GM08714 (cell line): ENCODE data around the gene ZNF839.

Source experiments
- H3K4me3 ChIP-seq: fragments of 200-500 bp; sonication (Bioruptor generic); 2 replicates; pipeline ENCODE4 v1.5.1; 2014; ENCODE audit warnings: mild to moderate bottlenecking, low read length, inconsistent platforms
- ZNF274 ChIP-seq: IDR thresholded peaks from 2 replicates; pipeline ENCODE4 v1.6.1; 2012; ENCODE audit warnings: mild to moderate bottlenecking, low read depth, low read length

ZNF839 gene

DNA sequence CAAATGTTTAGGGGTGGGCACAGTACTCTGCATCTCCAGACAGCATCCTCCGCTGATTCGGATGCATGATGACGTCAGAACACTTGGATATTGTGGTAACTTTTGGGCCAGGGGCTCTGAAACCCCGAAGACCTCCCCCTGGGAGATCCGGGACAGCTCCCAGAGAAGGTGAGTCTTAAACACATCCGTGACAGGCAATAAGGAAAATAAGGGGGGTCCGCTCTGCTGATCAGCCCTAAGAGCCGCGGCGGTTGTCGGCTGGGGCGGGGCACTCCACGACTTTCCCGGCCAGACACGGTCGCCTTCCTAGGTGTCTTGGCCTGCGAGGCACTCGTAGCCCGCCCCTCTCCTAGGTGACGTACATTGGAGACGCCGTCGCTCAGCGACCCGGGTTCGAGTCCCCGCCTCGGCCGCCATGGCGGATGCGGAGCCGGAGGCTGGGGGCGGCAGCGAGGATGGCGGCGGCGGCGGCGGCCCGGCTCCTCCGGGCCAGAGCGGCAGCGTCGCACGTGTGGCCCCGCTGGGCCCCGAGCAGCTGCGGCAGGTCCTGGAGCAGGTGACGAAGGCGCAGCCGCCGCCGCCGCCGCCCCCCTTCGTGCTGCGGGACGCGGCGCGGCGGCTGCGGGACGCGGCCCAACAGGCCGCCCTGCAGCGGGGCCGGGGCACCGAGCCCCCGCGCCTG is at the start of gene ZNF839:
TSS of gene ZNF839 (plus strand) at position 396 of the 682 bp plus-strand sequence. CDS start at position 416, 20 bp downstream.
- H3K4me3 ChIP-seq: peak within 1 kb of the TSS; percentile 84
- TF ChIP-seq ZNF274: no peak

- no peak for TF ChIP-seq ZNF274
- H3K4me3 ChIP-seq: no peak overlapping the region
Observed at GRCh38 chr14:102272392-102272791, 47.2 kb upstream of the ZNF839 start.

- TF ChIP-seq ZNF274: no peak
- H3K4me3 ChIP-seq: no peak overlapping the region
Observed at GRCh38 chr14:102275866-102276265, 43.7 kb upstream of the ZNF839 start.

DNA sequence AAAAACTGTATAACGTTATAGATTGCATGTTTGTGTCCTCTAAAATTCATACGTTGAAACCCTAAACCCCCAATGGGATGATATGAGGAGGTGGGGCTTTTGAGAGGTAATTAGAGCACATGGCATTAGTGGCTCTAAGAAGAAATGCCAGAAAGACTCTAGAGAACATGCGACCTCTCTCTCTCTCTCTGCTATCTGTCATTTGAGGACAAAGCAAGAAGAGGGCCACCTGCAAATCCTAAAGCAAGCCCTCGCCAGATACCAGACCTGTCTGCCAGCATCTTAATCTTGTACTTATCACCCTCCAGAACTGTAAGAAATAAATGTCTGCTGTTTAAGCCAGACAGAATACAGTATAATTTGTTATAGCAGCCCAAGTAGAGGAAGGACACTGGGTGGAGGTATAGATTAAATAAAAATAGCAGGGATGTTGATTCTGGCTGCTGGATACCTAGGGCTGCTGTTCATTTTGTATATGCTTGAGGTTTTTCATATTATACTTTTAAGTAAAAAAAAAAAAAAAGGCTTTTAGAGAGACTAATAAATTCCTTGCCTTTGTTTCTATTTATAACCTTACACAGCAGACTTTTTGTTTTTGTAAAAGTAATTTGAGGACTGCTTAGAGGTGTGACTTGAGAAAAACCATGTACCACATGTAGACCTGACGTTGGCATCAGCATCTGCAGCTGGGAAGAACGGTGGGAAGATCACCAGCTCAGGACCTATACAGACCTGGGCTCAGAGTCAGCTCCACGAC is 41.5 kb upstream of the ZNF839 start:
- H3K4me3 ChIP-seq: no peak overlapping the region
- no peak for TF ChIP-seq ZNF274

DNA sequence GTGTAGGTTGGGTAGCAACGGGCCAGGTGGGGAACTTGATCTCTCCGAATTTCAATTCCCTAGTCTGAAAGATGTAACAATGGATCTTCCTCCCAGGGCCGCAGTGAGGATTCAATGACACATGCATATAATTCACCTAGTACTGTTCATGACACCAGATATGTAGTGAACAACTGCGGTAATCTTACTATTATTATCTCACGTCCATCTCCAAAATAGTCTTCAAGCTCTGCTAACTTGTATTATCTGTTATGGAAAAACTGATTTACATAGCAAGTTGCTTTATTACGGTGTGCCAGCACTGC is 41.0 kb upstream of the ZNF839 start:
- TF ChIP-seq ZNF274: no peak
- H3K4me3 ChIP-seq: no peak overlapping the region

- no peak overlapping the region for H3K4me3 ChIP-seq
- TF ChIP-seq ZNF274: no peak
Observed at GRCh38 chr14:102279282-102279681, 40.3 kb upstream of the ZNF839 start.

- H3K4me3 ChIP-seq: no peak overlapping the region
Observed at GRCh38 chr14:102279688-102280348, 39.7 kb upstream of the ZNF839 start.

DNA sequence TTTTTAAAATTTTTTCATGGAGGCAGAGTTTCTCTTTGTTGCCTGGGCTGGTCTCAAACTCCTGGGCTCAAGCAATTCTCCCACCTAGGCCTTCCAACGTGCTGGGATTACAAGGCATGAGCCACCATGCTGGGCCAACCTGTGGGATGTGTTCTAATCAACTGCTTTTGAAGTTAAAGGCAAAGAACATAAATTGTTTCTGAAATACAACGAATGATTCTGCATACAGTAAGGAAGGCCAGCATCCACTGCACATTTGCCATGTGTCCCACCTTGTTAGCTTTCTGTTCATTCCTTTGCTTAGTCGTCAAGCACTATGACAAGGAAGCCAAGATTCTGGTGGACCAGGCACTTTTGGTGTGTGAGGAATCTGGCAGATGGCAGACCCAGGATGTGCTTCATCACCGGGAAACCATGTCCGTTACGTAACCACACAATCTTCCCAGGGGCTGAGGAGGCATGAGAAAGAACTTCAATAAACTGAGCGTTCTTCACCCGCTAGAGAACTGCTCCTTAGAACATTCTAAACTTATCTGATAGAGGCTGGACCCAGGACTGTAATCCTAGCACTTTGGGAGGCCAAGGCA is 39.1 kb upstream of the ZNF839 start:
- H3K4me3 ChIP-seq: no peak overlapping the region
- TF ChIP-seq ZNF274: no peak

More at GRCh38 chr14:102279688-102280348, 39.7 kb upstream of the ZNF839 start:
- no peak for TF ChIP-seq ZNF274

GRCh38 chr14:102282751-102283465 is 36.6 kb upstream of the ZNF839 start:
- H3K4me3 ChIP-seq: no peak overlapping the region
- TF ChIP-seq ZNF274: no peak

GRCh38 chr14:102283631-102284129 is 35.9 kb upstream of the ZNF839 start:
- no peak for TF ChIP-seq ZNF274
- no peak overlapping the region for H3K4me3 ChIP-seq

GRCh38 chr14:102285106-102285505 is 34.4 kb upstream of the ZNF839 start:
- no peak for TF ChIP-seq ZNF274
- H3K4me3 ChIP-seq: no peak overlapping the region

DNA sequence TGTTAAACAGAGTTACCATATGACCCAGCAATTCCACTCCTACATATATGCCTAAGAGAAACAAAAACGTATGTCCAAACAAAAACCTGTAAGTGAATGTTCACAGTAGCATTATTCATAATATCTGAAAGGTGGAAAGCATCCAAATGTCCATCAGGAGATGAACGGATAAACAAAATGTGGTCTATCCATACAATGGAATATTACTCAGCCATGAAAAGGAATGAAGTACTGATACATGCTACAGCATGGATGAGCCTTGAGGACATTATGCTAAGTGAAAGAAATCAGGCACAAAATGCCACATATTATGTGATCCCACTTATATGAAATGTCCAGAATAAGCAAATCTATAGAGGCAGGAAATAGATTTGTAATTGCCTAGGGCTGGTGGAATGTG is 31.4 kb upstream of the ZNF839 start:
- no peak for TF ChIP-seq ZNF274
- H3K4me3 ChIP-seq: no peak overlapping the region

DNA sequence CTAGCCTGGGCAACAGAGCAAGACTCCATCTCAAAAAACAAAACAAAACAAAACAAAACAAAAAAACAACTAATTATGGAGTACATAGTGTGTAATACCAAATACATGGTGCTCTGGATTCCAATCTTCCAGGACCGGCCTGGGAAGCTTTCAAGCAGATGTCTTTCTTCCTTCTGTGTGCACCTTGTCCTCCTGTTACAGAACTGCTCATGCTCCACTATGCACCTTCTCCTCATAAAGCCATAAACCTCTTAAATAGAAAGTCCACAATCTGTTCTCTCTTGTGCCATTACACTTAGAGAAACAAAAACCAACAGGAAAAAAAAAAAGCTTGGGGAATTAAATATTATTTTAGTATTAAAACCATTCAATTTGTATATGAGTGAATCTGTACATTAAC is 27.1 kb upstream of the ZNF839 start:
- TF ChIP-seq ZNF274: no peak
- H3K4me3 ChIP-seq: no peak overlapping the region

DNA sequence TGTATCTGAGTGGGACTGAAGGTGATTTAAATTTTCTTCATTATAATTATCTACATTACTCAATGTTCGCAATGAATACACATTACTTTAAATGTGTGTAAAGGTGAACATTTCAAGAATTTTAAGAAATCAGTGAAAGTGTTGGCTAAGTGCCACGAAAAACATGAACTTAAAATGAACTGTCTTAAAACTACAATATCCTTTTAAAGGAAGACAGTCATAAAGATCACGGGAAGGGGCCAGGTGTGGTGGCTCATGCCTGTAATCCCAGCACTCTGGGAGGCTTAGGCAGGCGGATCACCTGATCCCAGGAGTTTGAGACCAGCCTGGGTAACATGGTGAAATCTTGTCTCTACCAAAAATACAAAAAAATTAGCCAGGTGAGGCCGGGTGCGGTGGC is 25.8 kb upstream of the ZNF839 start:
- no peak for TF ChIP-seq ZNF274
- no peak overlapping the region for H3K4me3 ChIP-seq
